HepG2 (cell line): ENCODE data around the gene CUL9. TPM values are rescaled to one million over a fixed set of nuclear protein-coding genes. Genes with fewer than 3 reads are reported as not detected.

Source experiments
- AFF4 ChIP-seq: sonication (generic); formaldehyde crosslinking; IDR thresholded peaks from 2 replicates; pipeline ENCODE4 v1.4.0; 2020; ENCODE audit warnings: missing genetic modification reagents
- ARID2 ChIP-seq: sonication (generic); formaldehyde crosslinking; IDR thresholded peaks from 2 replicates; pipeline ENCODE4 v1.8.1; 2022; ENCODE audit warnings: mild to moderate bottlenecking, missing genetic modification reagents, borderline replicate concordance
- ATF4 ChIP-seq, 2 experiments: fragments of 450-650 bp in 1 of 2; sonication (generic) in 1 of 2; formaldehyde crosslinking; IDR thresholded peaks; 2 replicates each; pipeline versions ENCODE4 v1.5.0 to v1.8.0; 2020 to 2022; ENCODE audit warnings: mild to moderate bottlenecking in 1 of 2, missing genetic modification reagents in 1 of 2
- BHLHE40 ChIP-seq: IDR thresholded peaks from 2 replicates; pipeline ENCODE4 v1.6.1; 2011; ENCODE audit warnings: low read length, improper control_type of control experiment
- DRAP1 ChIP-seq: IDR thresholded peaks from 2 replicates; pipeline ENCODE4 v1.6.1; 2016; ENCODE audit warnings: missing genetic modification reagents, missing compliant biosample characterization
- HNF4A ChIP-seq: sonication (generic); formaldehyde crosslinking; IDR thresholded peaks from 2 replicates; pipeline ENCODE4 v1.4.0; 2020; ENCODE audit warnings: missing genetic modification reagents
- HOXA9 ChIP-seq: sonication (generic); formaldehyde crosslinking; IDR thresholded peaks from 2 replicates; pipeline ENCODE4 v1.8.1; 2022; ENCODE audit warnings: missing genetic modification reagents, mild to moderate bottlenecking, moderate library complexity, borderline replicate concordance
- IRF9 ChIP-seq: sonication (generic); formaldehyde crosslinking; IDR thresholded peaks from 2 replicates; pipeline ENCODE4 v1.8.0; 2022; ENCODE audit warnings: missing genetic modification reagents, mild to moderate bottlenecking, borderline replicate concordance
- MLX ChIP-seq: IDR thresholded peaks from 2 replicates; pipeline ENCODE4 v1.6.1; 2016
- MTERF4 ChIP-seq: sonication (generic); formaldehyde crosslinking; IDR thresholded peaks from 2 replicates; pipeline ENCODE4 v1.8.0; 2023; ENCODE audit warnings: mild to moderate bottlenecking, missing genetic modification reagents
- SOX6 ChIP-seq, 2 experiments: fragments of 450-650 bp in 1 of 2; sonication (generic) in 1 of 2; formaldehyde crosslinking in 1 of 2; IDR thresholded peaks; 2 replicates each; pipeline versions ENCODE4 v1.4.0 to v1.6.1; 2017 to 2020; ENCODE audit warnings: antibody characterized with exemption in 1 of 2, mild to moderate bottlenecking in 1 of 2, missing genetic modification reagents in 1 of 2
- TMF1 ChIP-seq: sonication (generic); formaldehyde crosslinking; IDR thresholded peaks from 2 replicates; pipeline ENCODE4 v1.8.1; 2022; ENCODE audit warnings: low read depth, missing genetic modification reagents
- TRIM22 ChIP-seq: fragments of 450-650 bp; IDR thresholded peaks from 2 replicates; pipeline ENCODE4 v1.6.1; 2017
- XBP1 ChIP-seq: sonication (generic); formaldehyde crosslinking; IDR thresholded peaks from 2 replicates; pipeline ENCODE4 v1.5.0; 2020; ENCODE audit warnings: missing genetic modification reagents
- ZFP1 ChIP-seq: IDR thresholded peaks from 2 replicates; pipeline ENCODE4 v1.6.1; 2016
- ZNF264 ChIP-seq: sonication (generic); formaldehyde crosslinking; IDR thresholded peaks from 2 replicates; pipeline ENCODE4 v1.4.0; 2020; ENCODE audit warnings: missing genetic modification reagents
- ZNF451 ChIP-seq: sonication (generic); formaldehyde crosslinking; IDR thresholded peaks from 2 replicates; pipeline ENCODE4 v1.5.0; 2020; ENCODE audit warnings: mild to moderate bottlenecking, missing genetic modification reagents
- ZNF713 ChIP-seq: sonication (generic); formaldehyde crosslinking; IDR thresholded peaks from 2 replicates; pipeline ENCODE4 v1.4.0; 2020; ENCODE audit warnings: mild to moderate bottlenecking, missing genetic modification reagents
- ZNF788 ChIP-seq: sonication (generic); formaldehyde crosslinking; IDR thresholded peaks from 2 replicates; pipeline ENCODE4 v1.5.0; 2020; ENCODE audit warnings: mild to moderate bottlenecking, missing genetic modification reagents, borderline replicate concordance
- polyA plus RNA-seq, 8 experiments: library from polyadenylated mRNA; depleted of rRNA in 3 of 8; stranded (reverse) in 7 of 8; unstranded in 1 of 8; fragments of >200 nt; fragmentation: Illumina TruSeq in 4 of 8; extraction: Trizol in 4 of 8; gene quantifications; 2 replicates each; pipeline versions ENCODE4 v1.2.1 to v1.2.3, GENCODE V29; 2011 to 2016; ENCODE audit warnings: low read depth in 4 of 8, missing spikeins in 1 of 8, mixed read lengths in 1 of 8; ENCODE audit not compliant: insufficient read depth in 1 of 8
- total RNA-seq, 5 experiments: library from RNA; depleted of rRNA; stranded (reverse); fragments of >200 nt; fragmentation: Illumina TruSeq; extraction: Trizol; gene quantifications; 2 replicates each; pipeline ENCODE4 v1.2.3, GENCODE V29; 2016; ENCODE audit warnings: low read depth in 1 of 5

CUL9 gene
- total and polyA plus RNA-seq, 2 of the 13 experiments (the other 11 are each of a cell fraction or from before 2014, with no cell fraction given) = 11.4 to 13.7 TPM

- TF ChIP-seq TMF1 (CRISPR knock-in tag) (peak; percentile 73; the same call in 1 of the 2 replicates), ZNF264 (CRISPR knock-in tag) (no peak), TRIM22 (no peak), MTERF4 (CRISPR knock-in tag) (no peak), XBP1 (no peak), SOX6 (IDR thresholded peaks at IDR 0.05) (no peak), SOX6 (CRISPR knock-in tag; IDR thresholded peaks at IDR 0.05) (peak; percentile 63), IRF9 (no peak), MLX (CRISPR knock-in tag) (no peak), ZNF788 (CRISPR knock-in tag) (peak; percentile 64; the same call in 1 of the 2 replicates), DRAP1 (CRISPR knock-in tag) (peak; percentile 39; the same call in 1 of the 2 replicates), BHLHE40 (no peak), HNF4A (no peak), ARID2 (CRISPR knock-in tag) (no peak), ZFP1 (no peak; the same call in 1 of the 2 replicates), AFF4 (CRISPR knock-in tag) (no peak), ZNF451 (CRISPR knock-in tag) (0 out of 2 replicates have a peak, but pooled peaks have one; percentile 29), ZNF713 (CRISPR knock-in tag) (no peak), HOXA9 (no peak), ATF4 (CRISPR knock-in tag; IDR thresholded peaks at IDR 0.05) (no peak)
Observed at GRCh38 chr6:43263314-43264178, 81.5 kb downstream of the CUL9 start (continued).
